GF-D8 (cell line): ENCODE data around the gene CDC42.

Experiments
- DNase-seq: peaks from one replicate; lab custom pipeline; 2025; lab: John Stamatoyannopoulos, UW

The CDC42 gene

DNA sequence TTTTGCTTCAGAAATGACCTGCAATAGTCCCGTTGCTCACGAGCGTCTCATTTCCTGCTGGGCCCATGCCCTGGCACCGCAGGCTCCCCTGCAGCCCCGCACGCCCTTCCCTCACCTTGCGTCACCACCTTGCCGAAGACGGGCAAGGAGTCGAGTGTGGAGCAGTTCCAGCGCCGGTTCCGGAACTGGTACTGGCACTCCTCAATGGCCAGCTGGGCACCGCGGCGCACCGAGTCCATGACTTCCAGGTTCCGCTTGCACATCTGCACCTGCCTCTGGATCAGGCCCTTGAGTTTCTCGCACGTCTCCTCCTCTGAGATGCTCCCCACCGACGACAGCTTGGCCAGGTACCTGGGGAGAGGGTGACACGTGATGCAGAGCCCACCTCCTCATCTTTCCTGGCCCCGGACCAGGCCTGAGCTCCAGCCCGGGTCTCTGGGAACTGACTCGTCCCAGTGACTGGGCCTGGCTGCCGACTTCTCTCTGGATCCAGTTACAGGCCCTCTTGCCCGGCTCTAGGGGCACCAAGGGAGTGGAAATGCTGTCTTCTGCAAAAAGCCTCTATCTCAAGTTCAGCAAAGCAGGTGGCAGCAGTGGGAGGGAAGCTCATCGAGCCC is 77.1 kb downstream of the CDC42 start:
- no peak for DNase-seq

DNA sequence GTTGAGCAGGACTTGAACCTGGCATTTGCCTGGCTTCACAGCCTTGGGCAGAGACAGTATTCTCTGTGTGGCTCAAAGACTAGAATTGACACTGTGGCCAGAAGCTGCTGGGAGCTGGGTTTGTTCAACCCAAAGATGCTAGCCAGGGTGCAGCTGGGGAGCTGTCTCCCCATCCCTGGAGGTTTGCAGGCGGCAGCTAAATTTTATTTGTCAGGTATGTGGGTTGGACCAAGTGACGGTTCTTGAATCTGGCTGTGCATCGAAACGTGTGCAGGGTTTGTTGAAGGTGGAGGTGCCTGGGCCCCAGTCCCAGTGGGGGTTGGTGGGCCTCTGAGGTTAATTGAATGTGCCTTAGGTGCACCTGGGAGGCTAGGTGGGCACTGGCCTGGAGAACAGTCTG is 78.6 kb downstream of the CDC42 start:
- DNase-seq: no peak

DNA sequence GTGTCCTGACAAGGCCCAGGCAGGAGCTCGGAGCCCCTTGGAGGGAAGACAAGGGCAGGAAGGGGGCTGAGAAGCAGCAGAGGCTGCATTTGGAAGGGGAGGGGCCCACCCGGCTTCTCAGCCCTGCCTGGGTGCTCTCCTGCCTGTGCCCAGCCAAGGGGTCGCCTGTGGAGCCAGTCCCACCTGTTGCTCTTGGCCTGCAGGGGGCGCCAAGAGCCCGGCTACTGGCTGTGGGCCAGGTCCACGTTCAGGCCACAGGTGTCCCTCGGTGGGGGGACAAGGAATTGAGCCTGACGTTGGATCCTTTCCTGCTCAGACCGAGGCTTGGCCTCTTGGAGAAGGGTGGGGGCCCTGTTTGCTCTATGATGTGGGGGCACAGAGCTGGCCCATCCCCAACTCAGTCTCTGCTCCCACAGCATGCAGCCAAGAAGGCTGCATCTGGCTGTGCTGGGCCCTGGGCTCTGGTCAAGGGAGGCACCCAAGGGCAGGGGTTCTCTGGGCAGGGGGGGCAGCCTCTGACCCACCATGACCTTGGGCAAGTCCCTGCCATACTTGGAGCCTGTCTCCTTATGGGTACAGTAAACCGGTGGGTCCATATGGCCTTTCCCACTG is 79.5 kb downstream of the CDC42 start:
- DNase-seq: no peak

DNA sequence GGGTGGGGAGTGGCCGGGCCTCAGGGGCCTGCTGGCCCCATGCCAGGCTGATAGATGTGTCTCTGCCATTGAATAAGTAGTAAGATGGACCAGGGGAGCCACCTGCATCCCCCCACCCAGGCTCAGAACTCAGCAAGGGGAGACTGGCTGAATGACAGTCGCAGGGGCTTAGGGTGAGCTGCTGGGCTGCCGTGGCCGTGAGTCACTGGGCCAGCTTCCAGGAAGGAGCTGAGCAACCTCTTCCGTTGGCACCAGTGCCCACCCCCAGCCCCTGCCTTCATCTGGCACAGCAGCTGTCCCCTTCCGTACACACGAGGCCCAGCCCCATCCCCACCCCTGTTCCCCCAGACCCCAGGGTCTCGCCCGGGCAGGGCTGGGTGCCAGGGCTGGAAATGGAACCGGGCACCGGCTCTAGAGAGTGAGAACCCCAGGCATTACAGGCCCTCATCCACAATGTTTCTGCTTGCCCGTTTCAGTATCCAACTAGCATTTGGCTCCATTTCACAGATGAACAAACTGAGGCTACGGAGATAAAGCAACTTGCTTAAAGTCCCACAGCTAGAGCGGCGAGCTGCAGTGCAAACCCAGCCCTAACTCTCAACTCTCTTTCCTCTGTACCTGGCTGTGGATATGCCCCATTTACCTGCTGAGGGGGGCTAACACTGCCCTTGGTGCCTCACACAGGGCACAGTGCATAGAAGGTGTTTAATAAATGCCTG is 80.2 kb downstream of the CDC42 start:
- DNase-seq: no peak

DNA sequence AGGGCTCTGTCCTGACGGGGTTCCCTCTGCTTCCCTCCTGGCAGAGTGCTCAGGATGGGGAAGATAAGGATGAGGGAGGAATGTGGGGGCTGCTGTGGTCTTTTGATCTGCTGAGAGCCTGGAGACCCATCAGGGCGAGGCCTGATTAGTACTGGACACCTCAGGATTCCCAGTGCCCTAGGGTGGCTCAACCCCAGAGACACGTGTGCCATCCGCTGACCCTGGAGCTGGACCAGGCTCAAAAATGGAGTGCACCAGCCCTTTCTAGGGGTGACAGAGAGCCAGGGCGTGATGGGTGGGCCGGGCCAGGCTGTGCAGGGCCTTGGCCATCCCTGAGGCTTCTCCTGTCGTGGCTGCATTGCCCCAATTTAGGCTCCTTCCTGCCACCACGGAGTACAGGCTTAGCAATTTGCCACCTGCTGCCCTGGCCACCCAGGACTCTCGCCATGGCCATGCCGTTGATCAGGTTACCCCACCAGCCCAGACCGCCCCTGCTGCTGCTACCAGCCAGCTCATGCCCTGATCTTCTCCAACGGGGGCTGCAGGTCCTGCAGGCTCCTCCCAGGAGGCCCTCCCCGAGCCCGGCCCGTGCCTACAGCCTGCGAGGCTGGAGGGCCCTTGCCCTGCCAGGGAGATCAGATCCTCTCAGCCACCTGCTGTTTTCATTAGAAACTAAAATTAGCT is 80.9 kb downstream of the CDC42 start:
- DNase-seq: no peak

DNA sequence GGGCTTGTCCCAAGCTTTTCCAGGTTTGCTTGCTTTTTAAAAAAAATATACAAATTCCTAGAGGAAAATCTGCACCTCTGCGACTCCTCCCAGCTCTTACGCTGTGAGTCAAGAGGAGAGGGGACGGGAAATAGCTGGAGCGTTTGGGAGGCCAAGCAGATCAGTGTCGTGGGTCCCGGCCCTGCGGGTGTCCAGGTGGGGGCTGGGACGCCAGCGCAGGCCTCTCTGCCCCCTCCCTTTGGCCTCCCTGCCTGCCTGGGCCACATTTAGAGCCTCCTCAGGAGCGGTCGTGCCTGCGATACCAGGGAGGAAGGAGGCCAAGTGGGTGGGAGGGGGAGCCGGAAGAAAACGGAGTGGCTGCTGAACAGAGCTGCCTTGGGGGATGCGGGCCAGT is 81.4 kb downstream of the CDC42 start:
- no peak for DNase-seq

DNA sequence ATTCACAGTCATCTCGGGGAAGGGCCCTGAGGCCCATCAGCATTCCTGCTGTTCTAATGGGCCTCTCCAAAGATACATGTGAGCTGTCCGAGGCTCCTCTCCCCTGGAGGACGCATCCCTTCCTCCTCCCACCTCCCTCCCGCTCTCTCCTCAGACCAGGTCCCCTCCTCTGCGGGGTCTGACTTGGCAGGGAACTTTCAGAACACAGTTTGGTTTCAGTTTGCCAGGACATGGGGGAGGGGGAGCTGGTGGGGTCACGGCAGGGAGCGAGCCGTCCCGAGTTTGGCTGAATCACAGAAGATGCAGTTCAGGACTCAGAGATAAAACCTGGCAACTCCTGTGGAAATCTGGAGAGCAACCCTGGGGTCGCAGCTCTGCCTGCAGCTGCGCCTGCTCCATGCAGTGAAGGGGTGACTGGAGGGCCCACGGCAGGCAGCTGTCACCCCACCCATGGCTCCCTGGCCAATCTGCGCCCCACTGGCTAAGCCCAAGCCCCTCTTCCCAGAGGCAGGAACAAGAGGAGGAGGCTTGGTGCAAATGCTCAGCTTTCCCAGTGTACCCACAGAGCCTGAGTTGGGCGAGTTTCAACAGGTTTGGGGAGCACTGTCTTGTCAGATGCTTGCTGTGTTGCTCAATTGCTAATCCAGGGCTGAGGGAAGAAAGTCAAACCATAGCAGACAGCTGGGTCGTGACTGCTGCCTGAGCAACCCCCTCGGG is 84.7 kb downstream of the CDC42 start:
- DNase-seq: no peak

DNA sequence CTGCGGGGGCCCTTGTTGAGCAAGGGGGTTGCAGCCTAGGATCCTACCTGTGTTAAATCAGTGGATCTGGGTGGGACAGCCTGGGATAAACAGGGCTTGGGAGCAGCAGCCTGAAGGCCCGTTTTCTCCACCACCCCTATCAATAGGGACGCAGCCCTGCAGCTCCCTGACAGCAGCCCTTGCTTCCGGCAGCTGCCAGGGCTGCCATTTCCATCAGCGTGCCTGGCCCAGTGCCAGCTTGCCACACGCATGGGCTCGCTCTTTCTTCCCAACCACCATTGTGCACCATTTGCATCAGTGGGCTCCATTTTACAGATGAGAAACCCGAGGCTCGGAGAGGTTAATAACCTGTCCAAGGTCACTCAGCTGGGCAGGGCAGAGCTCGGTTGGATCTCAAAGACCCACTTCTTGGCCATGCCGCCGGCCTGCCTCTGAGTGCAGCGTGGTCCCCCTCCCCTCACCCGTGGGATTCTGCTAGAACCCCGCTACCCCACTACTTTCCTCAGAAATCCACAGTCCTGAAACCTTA is 86.6 kb downstream of the CDC42 start:
- DNase-seq: no peak

DNA sequence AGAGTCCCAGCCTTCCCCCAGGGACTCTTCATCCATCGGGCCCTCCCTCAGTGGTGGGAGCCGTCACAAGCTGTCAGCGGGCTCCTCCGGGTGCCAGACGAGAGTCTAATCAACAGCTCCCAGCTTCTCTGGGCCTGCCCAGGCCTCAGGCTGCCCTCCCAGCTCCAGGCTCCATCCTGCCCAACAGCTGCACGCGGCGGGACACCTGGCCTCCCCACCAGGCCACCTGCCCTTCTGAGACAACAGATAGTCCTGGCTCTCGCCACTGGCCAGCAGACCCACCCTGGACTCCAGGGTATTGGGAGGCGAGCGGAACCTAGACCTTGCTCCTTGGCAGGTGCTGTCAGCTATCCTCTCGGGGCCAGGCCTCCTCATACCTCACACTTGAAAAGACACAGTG is 87.3 kb downstream of the CDC42 start:
- DNase-seq: no peak
